DOHH2 (cell line): Measurements from ENCODE around the gene ARHGEF25.

Experiments used
- EZH2phosphoT487 ChIP-seq: fragments of 200-600 bp; sonication (generic); IDR thresholded peaks from 2 replicates; pipeline ENCODE4 v1.6.1; 2017; ENCODE audit warnings: borderline replicate concordance, mild to moderate bottlenecking, antibody characterized with exemption, low read length, moderate library complexity, mixed read lengths
- TF ChIP-seq, protein P1 (sequence below): fragments of 200-600 bp; sonication (generic); IDR thresholded peaks from one replicate; pipeline ENCODE4 v1.5.1; 2014; ENCODE audit warnings: antibody characterized with exemption, mild to moderate bottlenecking, low read depth, low read length; ENCODE audit not compliant: poor library complexity, severe bottlenecking

DNA sequence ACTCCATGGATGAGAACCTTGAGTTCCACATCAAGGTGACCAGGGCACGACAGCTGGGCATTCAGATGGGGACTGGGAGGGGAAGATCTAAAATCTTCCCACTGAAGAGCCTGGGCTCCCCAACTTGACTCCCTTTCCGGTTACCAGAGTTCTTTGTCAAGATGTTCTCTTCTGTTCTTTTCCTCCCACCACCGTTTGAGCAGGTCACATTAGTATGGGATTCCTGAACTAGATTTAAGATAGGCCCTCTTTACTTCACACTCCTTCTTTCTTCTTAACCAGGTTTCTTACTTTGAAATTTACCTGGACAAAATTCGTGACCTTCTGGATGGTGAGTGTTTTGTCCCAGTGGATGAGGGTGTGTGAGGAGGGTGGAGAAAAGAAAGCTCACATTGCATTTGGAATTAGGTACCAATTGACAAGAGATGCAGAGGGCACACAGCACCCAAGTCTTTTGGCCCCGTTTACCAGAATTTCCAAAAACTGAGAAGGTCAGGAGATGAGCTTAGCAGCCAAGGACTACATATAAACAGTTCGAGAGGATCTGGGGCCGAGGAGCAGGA lies 47.0 kb upstream of the ARHGEF25 start:
- TF ChIP-seq, protein P1, sequence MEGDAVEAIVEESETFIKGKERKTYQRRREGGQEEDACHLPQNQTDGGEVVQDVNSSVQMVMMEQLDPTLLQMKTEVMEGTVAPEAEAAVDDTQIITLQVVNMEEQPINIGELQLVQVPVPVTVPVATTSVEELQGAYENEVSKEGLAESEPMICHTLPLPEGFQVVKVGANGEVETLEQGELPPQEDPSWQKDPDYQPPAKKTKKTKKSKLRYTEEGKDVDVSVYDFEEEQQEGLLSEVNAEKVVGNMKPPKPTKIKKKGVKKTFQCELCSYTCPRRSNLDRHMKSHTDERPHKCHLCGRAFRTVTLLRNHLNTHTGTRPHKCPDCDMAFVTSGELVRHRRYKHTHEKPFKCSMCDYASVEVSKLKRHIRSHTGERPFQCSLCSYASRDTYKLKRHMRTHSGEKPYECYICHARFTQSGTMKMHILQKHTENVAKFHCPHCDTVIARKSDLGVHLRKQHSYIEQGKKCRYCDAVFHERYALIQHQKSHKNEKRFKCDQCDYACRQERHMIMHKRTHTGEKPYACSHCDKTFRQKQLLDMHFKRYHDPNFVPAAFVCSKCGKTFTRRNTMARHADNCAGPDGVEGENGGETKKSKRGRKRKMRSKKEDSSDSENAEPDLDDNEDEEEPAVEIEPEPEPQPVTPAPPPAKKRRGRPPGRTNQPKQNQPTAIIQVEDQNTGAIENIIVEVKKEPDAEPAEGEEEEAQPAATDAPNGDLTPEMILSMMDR = no peak
- no peak for TF ChIP-seq EZH2phosphoT487
